Stimulated activated CD4-positive, alpha-beta T cell treated with anti-CD3 and anti-CD28 coated beads, Interleukin-12 subunit alpha, Interleukin-12 subunit beta, amount 100 ng/mL, for 24 hours (primary cell): Measurements from ENCODE around the gene DTNA.

Experiments used
- DNase-seq, 2 experiments: peaks; one replicate each; pipeline ENCODE4 v3.0.0-alpha.2; 2020; ENCODE audit warnings: low read depth in 2 of 2

DTNA gene

DNA sequence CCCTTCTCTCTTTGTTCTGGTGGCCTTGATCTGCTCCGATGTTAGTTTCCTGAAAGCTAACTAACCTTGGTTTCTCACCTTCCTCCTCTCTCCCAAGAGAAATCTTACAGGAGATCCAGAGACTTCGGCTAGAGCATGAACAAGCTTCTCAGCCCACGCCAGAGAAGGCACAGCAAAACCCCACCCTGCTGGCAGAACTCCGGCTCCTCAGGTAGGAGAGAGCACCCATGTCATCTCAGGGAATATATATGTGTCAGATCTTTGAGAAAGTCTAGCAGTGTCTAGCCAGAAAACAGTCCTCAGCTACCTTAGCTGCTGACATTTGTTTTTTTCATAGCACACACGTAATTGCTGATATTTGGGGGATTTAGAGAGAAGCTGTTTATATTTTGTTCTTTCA, 148.1 kb downstream of the DTNA start:
- DNase-seq = no peak

DNA sequence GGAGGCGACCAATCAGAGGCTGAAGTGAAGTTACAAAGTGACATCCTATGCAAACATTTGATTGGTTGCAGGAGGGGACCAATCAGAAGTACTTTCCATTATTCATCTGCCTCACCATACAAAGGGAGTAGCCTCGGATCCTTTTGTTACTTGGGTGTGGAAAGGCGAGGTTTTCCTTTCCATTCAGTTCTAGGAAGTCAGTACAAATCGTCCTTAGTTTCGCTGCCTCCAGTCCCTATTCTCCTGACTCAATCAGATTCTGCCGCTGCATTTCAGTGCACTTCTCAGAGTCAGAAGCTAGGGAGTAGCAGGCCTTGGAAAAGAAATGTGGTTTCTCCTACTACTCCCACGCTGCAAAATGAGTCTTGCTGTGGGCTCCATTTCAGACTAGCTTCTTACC, 149.4 kb downstream of the DTNA start:
- no peak for DNase-seq

DNA sequence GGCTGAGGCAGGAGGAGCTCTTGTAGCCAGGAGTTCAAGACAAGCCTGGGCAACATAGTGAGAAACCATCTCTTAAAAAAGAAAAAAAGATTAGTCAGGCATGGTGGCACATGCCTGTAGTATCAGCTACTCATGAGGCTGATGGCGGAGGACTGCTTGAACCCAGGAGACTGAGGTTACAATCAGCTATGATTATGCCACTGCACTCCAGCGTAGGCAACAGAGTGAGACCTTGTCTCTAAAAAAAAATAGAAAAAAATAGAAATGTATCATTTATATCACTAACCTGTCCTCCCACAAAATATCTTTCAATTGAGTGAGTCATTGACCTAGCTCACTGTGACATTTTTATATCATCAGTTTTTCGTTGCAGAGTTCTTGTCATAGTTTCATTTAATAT, 152.5 kb downstream of the DTNA start:
- no peak for DNase-seq

DNA sequence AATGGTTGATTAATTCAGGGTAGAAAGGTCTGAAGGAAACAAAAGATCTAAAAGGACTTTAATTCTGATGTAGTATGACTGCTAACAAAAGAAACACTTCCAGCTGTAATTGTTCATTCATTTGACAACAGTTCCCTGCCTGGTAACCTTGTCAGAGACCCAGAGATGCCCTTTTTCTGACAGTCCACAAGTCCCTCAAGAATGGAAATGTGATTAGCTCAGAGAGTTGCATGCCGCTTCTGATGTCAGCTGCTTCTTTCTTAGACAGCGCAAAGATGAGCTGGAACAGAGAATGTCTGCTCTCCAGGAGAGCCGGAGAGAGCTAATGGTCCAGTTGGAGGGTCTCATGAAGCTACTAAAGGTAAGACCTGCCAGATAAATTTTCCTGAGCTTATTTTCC, 153.6 kb downstream of the DTNA start:
- DNase-seq = no peak

DNA sequence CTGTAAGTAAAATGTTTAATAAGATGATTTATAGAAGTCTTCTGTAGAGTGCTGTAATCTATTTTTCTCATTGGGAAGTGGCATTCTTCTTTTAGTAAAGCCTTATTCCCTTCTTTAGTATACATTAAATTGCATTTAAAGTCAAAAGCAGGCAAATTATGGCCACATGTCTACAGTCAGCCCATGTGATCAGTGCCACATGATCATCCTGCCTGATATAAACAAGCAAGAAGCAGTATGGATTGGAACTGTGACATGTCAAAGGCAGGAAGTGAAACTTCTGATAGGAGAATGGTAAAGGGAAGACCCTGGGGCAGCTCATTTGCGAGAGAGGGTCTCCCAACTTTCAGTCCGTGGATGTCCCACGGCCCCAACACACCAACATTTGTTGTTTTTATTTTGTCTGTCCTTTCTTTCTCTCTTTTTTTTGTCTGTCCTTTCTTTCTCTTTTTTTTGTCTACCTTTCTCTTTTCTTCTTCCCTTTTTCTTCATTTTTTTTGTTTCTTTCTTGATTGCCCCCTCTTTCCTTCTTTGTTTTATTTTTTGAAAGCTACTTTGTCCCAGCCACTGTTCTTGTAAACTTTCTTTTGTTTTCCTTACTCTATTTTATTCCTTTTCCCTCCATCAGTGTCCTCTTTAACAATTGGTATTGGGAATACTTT, 154.9 kb downstream of the DTNA start:
- DNase-seq = no peak

DNA sequence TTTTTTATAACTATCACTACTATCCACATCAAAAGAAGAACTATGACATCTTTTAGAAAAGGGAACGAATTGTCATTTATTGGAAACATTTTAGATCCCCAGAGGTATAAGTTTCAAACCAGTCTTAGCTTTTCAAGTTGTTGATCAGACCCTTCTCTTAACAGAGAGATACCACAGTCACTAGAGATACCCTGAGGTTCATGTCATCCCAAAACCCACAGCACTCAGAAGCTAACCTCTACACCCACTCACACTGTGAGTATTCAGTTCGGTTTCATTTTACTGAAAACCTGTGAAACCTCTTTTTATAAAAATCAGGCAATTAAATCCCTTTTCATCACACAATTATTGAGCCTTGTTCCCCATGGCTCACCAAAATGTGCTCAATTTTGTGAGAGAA, 156.2 kb downstream of the DTNA start:
- no peak for DNase-seq

DNA sequence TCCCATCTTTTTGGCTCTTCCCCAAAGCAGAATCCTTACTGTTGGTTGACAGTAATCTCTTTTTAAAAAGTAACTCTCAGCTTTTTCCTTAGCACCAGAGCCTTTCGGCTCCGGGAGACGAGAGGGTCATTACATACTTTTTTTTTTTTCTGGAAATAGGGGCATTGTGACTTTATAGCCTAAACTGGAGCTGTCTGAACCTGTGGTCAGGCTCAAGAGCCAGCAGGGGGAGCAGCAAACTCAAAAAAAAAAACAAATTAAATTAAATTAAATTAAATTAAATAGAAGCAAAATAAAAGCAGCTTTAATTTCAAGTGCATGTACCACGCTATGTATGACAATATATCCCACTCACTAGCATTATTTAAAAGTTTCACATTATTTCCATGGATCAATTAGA, 156.6 kb downstream of the DTNA start:
- DNase-seq = no peak

DNA sequence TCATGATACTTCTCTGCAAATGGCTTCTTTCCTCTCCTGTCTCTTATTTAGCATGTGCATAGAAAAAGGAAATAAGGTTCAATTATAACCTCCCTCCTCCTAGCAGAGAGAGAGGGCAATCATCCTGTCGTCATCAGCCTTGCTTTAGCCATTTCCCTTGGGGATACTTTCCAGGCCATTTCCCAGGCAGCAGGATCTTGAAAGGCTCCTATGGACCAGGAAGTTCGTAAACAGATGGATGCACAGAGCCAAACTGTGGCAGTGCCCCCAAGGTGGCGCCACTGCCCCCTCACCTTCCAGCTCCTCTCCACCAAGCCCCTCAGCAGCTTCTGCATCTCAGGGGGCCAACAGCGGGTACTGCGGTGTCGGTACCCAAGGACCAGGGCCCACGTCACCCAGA, 157.4 kb downstream of the DTNA start:
- no peak for DNase-seq

DNA sequence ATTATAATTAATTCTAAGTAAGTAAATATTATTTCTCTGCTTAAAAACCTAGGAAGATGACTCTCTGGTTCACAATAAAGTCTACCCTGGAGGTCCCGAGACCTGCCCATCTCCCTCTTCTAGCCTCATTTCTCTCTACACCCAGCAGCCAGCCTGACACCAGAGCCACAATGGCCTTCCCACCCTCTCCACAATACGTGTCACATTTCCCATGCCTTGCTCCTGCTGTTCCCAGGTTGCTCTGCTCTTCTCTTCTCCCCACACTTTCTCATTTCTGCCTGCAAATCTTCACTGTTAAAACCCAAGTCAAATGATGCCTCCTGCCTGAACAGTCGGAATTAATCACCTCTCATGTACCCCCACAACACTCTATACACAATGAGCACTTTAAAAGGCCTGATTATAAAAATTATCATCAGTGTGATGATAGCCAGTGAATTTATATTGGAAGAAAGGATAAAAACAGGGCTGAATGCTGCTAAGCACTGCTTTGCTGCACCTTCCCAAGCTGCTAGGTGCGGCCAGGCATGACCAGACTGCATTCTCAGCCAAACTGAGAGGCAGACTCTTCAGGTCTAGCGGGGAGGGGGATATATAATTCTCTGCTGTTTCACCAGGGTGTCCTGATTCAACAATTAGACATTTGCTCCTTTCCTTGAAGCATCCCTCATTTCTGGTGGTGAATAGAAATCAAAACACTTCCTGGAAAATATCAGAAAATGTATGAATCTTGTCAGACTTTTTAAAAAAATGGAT, 160.6 kb downstream of the DTNA start:
- DNase-seq = no peak

DNA sequence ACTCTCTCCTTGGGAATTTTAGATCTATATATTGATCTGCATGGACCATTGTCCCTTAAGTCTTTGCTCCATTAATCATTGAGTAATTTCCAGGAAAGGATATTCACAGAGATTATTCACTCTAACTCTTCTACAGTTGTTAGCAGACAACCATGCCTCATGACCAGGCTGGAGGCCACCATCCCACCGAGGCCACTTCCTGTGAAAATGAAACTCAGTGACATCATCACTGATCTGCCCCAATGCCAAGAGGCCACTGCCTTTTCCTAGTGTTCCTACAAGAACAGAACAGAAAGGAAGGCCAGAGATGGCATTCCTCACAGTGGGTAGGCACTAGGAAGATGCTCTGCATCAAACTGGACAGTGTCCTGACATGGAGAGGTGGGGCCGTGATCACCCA, 161.3 kb downstream of the DTNA start:
- DNase-seq = no peak

DNA sequence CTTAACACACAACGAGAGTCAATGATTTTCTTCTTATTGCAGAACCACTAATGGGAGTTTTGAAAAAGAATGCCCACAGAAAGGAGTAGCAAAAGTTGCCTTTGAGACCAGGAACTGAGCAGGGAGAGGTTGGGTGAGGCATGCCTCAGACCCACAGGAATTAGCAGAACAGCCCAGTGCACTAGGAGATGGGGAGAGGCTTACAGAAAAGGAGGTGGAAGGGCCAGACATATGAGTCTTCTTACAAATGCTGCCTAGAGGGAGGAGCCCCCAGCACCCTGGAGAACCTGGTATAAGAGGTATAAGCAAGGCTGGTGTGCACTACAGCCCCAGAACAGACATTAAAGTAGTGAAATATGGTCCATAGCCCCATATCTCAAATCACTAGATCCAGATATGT, 162.0 kb downstream of the DTNA start:
- no peak for DNase-seq

DNA sequence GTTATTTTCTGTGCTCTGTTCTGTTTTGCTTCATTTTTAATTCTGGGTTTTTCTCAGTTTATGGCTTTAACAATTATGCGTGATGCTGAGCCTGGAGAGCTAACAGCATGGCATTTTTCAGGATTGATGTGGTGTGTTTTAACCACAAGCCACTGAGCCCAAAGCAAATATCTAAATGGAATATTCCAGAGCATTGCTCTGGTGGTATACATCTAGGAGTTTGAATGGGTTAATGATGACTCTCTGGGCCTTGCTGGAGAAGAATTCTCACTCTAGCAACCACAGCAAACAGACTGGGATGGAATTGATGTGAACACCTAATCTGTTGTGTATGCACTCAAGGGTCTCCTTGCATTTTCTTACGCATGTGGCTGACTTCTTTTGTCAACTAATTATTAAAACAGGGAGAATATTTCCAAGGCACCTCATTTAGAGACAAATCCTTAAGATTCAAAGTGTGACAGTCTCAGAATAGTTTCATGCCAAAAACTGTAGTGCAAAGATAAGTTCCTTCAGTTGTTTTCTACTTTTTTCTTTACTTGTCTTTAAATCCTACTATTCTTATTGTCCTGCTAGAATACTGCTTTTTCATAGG, 164.0 kb downstream of the DTNA start:
- DNase-seq = no peak

DNA sequence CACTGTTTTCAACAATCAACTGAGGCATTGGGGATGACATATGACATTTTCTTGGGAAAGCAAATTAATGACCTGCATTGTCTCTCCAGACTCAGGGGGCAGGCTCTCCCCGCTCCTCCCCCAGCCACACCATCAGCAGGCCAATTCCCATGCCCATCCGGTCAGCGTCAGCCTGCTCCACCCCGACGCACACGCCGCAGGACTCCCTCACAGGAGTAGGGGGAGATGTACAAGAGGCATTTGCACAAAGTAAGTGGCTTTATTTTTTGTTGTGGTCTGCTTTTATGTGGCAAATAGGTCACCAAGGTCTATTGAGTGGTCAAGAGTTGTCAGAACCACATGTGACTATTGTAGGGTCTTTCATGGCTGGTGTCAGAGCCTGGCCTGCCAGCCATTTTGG, 165.1 kb downstream of the DTNA start:
- DNase-seq = no peak

DNA sequence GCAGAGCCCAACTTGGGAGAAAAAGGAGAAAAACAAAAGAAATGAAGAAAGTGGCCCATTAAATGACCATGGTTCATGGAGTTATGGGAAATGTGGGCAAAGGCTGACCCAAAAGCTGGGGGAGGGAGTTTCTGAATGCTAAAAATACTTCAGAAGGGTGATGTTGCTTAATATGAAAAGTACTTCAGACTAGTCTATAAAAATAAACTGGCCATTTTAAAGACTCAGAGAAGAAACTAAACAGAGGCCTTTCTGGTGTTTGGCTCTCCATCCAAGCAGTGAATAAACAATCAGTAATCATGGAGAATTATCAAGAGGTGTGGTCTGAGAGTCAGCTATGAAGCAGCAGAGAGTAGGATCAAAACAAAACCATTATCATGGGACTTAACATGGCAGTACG, 170.3 kb downstream of the DTNA start:
- DNase-seq = no peak

DNA sequence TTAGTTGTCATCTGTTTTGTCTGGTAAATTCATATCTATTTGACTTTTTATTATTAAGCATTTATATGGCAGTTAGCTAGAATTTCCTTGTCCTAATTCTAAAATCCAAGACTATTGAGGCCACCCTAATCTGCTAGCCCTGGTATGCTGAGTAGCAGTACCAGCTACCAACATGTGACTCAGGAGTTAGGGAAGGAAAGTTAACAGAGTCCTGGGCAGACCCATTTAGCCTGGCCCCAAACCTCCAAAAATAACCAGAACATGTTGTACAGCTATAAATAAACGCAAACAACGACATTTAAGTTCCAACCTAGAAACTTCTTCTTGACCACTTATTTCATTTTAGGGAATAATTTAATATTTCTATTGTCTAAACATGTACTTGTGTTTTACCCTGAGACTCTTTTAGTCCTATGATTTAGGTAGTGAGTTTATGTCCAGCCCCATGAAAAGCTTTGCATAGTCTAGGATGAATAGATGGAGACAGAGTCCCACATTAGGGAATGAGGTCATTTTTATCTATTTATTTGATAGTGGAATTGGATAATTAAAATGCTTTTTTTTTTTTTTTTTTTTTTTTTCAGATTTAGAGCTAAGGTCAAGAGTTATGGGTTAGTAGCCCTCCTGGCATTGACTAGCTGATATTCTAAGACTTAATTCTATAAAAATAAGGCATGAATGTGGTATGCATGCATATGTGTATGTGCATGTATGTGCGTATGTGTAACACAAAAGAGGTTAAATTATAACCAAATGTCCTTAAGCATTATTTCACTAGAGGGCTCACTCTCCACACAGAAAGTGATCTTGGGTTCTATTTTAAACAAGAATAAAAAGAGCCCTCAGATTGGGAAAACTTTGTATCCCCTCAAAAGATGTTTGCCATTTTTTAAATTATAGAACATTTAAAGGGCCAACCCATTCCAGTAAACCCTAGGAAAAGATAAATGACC, 171.1 kb downstream of the DTNA start:
- no peak for DNase-seq

DNA sequence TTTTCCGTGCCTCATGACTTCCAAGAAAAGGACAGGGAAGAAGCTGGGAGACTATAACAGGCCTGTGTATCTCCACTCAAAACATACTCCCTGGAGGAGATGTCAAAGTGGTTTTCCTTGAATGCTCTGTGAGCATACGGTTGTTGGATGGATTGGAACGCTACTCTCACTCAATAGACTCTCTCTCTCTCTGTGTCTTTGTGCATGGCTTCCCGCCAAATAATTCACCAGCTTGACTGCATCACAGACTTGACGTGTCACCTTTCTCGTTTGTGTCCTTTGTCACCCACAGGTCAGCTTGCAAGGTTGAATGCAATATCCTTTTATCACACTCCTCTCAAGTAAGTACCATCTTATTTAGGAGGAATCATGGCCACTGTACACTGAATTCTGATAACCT, 174.3 kb downstream of the DTNA start:
- no peak for DNase-seq

DNA sequence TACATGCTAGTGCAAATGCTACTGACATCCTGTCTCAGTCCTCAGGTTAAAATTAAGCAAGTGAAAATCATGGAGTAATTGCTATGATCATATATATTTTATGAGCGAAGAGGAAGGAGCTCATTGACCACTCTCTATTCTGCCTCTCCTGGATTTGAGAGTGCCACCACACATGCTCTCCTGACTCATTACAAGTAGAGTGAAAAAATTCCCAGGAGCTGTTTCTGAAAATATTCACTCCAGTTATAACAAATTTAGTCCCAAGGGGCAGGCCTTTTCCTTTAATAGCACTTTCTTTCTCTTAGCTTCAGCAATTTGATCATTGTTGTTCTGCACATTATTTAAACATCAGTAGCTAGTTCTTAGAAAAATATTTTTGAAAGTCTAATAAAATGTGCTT, 176.1 kb downstream of the DTNA start:
- DNase-seq = no peak

DNA sequence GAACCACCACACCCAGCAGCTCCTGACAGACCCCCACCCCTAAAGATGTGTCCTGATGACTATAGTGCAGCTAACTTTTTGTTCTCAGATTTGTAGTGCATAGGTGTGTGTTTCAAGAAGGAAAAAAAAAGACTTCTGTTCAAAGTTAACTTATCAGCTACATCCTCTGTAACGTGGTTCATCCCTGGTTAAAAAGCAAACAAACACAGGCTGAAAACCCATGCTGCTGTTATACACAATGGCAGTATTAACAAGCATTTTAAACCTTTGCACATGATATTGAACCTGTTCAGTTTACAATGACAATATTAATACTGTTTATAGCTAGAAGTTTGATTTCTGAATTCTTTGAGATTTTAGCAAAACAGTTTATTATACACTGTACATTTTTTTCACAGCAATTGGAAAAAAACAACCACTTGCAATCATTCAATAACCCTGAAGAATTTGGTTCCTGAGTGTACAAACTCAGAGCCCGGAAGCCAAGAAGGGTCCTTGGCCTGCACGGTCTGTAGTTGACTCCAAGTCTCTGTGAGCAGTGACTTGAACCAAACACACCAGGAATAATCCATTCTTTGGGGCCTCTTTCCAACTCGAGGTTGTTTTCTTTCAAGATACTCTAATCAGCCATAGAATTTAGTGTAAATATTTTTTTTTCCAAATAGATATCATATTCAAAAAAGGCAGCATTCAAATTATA, 177.9 kb downstream of the DTNA start:
- no peak for DNase-seq

DNA sequence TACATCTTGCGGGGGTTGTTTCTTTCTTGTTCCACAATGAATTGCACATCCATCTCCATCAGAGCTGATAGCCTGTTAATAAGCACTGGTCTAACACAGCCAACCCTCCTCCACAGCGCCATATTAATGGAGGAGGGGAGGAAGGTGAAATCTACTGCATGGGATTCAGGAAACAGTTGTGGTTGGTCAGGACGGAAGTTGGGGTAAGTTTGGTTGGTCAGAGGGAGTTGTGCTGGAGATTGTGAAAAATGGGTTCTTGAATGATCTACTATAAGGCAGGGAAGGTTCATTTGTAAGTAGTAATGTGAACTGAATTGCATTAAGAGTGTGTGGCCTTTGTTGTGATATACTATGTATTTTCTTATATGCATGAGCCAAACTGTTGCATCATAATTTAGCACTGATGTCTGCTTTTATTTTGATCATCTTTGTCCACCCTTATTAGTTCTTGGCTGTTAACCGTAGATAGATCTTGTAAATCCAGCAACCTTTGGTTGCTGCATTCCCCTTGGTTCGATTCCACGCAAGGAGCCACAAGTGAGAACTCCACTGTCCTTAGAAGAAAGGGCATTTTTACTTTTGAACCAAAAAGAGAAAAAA, 180.5 kb downstream of the DTNA start:
- no peak for DNase-seq

DNA sequence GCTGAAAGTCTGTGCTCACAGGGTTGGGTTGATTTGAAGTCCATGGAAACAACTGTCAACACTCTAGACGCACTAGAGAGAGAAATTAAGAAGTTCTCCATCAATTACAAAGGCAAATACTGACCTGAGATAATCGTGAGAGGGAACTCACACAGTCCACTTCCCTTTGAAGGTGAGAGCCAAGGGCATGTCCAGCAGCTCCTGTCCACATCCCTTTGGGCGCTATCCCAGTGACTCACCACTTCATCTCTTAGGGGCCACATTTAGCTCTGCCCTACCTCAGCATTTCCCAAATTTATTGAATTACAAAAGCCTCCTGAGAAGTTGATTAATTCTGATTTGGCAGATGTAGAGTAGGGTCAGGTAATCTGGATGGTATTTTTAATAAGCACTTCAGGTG, 182.3 kb downstream of the DTNA start:
- no peak for DNase-seq

DNA sequence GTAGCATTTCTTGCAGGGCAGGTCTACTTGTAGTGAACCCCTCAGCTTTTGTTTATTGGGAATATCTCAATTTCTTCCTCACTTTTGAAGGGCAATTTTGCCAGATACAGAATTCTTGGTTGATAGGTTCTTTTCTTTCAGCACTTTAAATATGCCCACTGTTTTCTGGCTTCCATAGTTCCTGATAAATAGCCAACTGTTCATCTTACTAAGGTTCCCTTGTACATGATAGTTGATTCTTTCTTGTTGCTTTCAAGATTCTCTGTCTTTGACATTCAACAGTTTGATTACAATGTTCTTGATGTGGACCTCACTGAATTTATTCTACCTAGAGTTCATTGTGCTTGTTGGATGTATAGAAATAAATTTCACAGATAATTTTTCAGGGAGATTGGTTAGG, 183.1 kb downstream of the DTNA start:
- DNase-seq = no peak
